DMS153 (cell line): ENCODE measurements around the gene SLC9A7.

Experiments used
- DNase-seq: peaks from one replicate; lab custom pipeline; 2025; lab: John Stamatoyannopoulos, UW

SLC9A7 gene

GRCh38 chrX:46647251-46647650, 111.7 kb downstream of the SLC9A7 start:
- DNase-seq = no peak

DNA sequence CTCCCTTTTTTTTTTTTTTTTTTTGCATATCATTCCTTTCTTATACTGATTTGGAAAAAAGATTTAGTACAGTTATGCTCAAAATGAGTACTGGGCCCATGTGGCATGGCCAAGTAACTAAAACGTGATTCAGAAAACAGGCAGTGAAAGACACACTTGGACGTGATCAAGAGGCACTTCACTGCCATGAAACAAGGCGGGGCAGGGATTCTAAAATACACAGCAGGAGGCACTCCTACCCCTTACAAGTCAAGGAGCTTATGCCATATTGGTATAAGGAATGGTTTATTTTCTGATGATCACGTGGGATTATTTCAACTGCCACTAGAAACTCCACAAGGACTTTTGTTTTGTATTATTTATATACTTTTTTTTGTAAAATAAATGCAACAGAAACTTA, 113.3 kb downstream of the SLC9A7 start:
- no peak for DNase-seq

DNA sequence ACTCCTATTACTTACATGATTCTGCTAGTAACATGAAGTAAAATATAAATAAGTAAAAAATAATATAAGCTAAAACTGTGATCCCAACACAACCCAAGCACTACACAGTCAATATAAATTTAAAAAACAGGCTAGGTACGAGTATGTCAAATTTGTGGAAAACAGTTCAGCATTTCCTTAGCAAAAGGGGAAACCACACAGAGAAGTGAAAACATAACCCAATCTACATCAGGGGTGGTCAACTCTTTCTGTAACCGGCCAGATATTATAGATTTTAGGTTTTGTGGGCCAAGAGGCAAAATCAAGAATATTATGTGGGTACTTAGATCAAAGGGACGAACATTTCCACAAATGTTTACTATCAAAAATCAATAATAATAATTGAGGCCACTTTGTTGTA, 115.3 kb downstream of the SLC9A7 start:
- DNase-seq = no peak

DNA sequence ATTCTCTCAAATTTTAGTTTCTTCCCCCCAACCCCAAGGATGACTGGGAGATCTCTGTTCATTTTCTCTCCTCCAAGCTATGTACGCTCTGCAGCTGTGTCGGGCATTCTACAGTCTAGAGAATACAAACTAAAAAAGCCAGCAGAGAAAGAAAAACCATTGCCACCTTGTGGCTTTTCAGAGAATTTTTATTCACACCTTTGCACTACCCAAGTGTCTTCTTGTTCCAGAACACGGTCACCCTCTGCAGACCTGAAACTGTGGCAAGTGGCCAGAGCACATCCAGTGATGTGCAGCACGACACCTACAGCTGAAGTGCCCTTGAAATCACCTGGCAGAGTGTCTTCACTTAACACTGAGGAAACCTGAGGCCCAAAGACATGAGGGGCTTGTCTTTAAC, 116.8 kb downstream of the SLC9A7 start:
- no peak for DNase-seq

- DNase-seq = no peak
These were observed 121.0 kb downstream of the SLC9A7 start for GRCh38 chrX:46637938-46638337.

DNA sequence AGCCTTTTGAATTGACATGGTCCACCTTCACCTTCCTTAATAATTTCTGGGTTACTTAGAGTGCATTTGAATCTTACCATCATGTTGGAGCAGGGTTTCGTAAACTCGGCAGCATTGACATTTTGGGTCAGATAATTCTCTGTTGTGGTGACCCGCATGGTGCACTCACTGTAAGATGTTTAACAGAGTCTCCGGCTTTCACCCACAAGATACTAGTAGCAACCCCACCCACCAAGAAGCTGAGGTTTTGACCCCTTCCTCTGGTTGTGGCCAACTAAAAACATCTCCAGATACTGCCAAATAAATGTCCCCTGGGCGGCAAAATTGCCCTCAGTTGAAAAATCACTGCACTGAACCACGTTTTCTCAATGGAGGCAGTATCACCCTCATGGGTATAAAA, 122.7 kb downstream of the SLC9A7 start:
- no peak for DNase-seq

DNA sequence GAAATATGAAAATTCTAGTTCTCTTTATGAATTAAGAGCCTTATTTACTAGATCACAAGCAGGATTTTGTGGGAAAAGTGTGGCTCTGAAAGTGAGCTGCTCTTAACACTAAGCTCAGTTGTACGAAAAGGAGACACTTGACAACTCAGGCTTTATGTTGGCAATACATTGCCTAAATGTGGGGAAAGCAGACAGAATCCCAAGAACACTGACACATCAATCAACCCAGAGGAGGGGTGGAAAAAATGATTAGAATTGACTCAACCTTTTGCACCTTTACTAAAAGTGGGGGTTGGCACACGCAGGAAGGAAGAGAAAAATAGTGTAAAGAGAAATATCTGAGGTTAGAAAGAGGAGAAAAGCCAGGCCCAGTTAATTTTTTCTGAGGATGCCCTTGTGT, 123.7 kb downstream of the SLC9A7 start:
- no peak for DNase-seq

DNA sequence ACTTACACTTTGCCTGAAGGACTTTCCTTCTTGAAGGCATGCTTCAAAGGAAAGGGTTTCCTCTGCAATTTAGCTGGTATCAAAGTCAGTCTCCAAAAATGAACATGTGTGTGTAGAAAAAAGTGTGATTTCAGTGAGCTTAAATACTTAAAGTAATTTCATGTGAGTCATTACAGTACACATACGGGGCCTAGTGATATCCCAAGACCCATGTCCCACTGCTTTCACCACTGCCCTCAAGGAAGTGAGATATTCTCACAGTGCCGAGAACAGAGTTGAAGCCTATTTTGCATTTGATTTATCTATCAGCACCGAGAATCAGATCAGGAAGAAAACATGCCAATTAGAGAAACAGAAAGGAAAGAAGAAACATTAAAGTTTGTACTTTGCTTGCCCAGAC, 124.3 kb downstream of the SLC9A7 start:
- DNase-seq = no peak

DNA sequence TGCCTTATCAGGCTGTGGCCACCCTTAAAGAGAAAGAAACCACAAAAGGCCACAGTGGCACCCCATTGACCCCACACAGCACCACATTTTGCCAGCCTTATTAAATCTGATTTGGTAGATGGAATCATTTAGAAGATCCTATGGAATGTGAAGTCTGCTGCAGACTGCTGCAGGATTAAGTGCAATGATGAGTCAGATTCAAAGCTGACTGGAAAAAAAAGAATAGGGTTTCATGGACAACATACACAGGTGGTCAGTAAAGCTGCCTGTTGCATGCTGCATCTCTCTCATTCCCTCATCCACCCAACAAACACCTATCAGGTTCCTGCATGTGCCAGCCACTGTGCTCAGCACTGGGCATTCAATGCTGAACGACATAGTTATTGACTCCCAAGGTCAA, 128.8 kb downstream of the SLC9A7 start:
- DNase-seq = no peak

- DNase-seq = no peak
These were observed 130.2 kb downstream of the SLC9A7 start for GRCh38 chrX:46628460-46629371.

- no peak for DNase-seq
These were observed 131.1 kb downstream of the SLC9A7 start for GRCh38 chrX:46627711-46628419.

DNA sequence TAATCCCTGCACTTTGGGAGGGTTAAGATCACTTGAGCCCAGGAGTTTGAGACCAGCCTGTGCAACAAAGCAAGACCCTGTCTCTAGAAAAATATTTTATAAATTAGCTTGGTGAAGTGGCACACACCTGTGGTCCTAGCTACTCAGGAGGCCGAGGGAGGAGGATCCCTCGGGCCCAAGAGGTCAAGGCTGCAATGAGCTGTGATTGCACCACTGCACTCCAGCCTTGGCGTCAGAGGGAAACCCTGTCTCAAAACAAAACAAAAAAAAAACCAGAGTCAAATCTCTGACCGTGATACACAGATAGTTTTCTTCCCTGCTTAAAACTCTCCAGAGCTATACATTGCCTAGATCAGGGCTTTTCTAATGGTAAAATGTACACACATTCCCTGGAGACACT, 131.9 kb downstream of the SLC9A7 start:
- DNase-seq = no peak

DNA sequence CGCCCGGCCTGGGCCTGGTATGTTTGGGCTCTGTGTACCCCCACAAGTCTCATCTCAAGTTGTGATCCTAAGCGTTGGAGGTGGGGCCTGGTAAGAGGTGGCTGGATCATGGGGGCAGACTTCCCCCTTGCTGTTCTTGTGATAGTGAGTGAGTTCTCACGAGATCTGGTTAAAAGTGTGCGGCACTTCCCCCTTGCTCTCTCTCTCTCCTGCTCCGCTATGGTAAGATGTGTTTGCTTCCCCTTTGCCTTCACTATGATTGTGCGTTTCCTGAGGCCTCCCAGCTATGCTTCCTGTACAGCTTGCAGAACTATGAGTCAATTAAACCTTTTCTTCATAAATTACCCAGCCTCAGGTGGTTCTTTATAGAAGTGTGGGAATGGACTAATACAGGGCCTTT, 132.4 kb downstream of the SLC9A7 start:
- no peak for DNase-seq

DNA sequence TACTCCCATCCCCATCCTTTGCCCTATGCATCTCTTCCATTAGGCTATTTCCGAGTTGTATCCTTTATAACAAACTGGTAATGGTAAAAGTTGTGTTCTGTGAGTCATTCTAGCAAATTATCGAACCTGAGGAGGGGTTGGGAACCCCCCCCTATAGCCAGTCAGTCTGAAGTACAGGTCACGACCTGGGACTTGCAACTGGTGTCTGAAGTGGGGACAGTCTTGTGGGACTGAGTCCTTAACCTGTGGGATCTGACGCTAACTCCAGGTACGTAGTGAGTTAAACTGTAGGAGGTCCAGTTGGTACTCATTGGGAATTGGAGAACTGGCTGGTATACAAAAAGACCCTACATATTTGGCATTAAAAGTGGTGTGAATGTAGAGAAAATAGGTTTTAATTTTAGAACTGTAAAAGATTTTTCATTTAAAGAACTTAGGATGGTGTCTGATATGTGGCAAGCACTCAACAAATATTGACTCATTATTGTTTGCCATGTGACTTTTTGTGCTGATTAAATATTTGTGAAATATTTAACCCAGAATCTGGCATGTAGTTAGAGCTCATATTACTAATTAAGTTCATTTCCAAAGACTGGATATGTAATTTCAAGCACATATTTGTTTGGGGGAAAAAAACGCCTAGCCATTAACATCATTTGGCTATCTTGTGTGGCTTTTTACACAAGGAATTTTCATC, 134.7 kb downstream of the SLC9A7 start:
- DNase-seq = no peak

- no peak for DNase-seq
These were observed 137.3 kb downstream of the SLC9A7 start for GRCh38 chrX:46621572-46621971.

GRCh38 chrX:46620505-46620904, 138.4 kb downstream of the SLC9A7 start:
- DNase-seq = no peak

GRCh38 chrX:46618947-46619346, 140.0 kb downstream of the SLC9A7 start:
- DNase-seq = no peak

GRCh38 chrX:46617906-46618305, 141.0 kb downstream of the SLC9A7 start:
- no peak for DNase-seq

DNA sequence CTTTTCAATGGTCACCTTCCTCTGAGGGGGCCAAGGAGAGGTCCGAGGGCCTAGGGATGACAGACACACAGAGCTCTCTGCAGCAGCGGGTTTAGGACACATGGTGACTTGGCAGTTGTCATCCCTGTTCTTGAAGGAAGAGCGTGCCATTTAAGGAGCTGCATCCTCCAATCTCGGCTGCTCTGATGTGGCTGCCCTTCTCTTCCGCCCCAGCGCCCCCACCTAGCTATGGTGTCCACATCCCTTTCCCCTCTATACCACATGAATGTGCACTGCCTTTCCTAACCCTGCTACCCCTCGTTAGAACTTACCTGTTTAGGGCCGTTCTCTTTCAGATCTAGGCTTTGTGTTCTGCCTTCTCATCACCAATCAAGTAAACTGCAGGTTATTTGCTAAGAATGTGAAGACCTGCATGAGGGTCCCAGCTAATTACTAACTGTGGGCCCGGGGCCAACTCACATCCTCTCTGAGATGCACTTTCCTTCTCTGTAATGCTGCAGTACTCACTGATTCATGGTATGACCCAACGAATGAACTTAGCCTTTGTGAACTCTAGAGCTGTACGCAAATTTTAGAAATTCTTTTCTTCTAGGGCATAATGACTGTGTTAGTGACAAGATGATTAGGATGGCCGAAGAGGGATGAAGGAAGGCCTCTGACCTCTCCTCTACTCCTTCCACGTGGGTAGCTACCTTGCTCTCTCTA, 147.1 kb downstream of the SLC9A7 start:
- DNase-seq = no peak

- no peak for DNase-seq
These were observed 148.8 kb downstream of the SLC9A7 start for GRCh38 chrX:46610070-46610658.

DNA sequence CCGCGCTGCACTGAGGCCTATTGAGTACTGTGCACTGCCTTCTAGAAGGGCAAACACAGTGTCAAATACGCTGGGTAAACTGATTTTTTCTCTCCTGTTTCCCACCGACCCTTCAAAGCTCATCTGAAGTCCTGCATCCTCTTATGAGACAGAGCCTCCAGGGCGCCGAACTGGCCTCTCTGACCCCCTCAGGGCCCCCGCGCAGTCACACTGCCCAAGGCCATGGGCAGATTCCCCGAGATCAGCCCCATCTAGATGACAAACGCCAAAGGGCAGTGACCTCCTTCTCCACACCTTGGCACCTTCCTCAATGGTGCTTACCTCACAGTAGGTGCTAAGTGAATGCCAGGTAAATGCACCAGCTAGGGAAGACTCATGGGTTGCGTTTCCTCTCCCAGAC, 151.0 kb downstream of the SLC9A7 start:
- DNase-seq = no peak
